Activated naive CD4-positive, alpha-beta T cell treated with anti-CD3 and anti-CD28 coated beads, Interleukin-2, amount 50 U/mL, for 24 hours (primary cell): ENCODE measurements around the gene GNAQ.

ENCODE experiments used
- H3K27ac Mint-ChIP-seq: one replicate; pipeline ENCODE4 v1.8.0; 2021; ENCODE audit warnings: mild to moderate bottlenecking, mixed read lengths
- H3K27me3 Mint-ChIP-seq: one replicate; pipeline ENCODE4 v1.8.0; 2021; ENCODE audit warnings: mixed read lengths
- H3K36me3 Mint-ChIP-seq: one replicate; pipeline ENCODE4 v1.8.0; 2021; ENCODE audit warnings: mixed read lengths
- H3K4me1 Mint-ChIP-seq: one replicate; pipeline ENCODE4 v1.8.0; 2021; ENCODE audit warnings: mixed read lengths
- H3K4me3 Mint-ChIP-seq: one replicate; pipeline ENCODE4 v1.8.0; 2021; ENCODE audit warnings: mild to moderate bottlenecking, mixed read lengths
- H3K9me3 Mint-ChIP-seq: one replicate; pipeline ENCODE4 v1.8.0; 2021; ENCODE audit warnings: mixed read lengths

Gene GNAQ

DNA sequence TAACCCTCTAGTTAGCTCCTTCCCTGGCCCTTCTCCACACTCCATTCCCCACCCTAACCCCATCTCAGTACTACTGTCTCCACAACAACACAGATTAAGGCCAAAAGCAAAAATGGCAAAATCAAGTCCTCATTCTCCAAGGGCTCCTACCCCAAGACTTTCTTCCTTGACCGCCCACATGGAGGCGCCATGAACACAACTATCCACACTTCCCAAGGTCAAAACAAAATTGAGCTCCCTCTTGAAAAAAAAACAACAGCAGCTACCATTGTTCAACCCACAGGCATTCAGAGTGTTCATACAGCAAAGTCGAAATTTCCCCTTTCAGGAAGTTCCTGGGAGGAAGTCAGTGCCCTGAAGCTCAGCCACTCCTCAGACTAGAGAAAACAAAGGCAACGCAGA, 54.4 kb downstream of the GNAQ start:
- Mint-ChIP-seq H3K4me1 (peaks cover 61% of the 10 kb centered on the region), H3K4me3 (peak overlapping the region; percentile 2), H3K27me3 (no peaks in the 10 kb centered on the region), H3K9me3 (no peaks in the 10 kb centered on the region), H3K27ac (peak overlapping the region; percentile 48), H3K36me3 (no peaks in the 10 kb centered on the region)

DNA sequence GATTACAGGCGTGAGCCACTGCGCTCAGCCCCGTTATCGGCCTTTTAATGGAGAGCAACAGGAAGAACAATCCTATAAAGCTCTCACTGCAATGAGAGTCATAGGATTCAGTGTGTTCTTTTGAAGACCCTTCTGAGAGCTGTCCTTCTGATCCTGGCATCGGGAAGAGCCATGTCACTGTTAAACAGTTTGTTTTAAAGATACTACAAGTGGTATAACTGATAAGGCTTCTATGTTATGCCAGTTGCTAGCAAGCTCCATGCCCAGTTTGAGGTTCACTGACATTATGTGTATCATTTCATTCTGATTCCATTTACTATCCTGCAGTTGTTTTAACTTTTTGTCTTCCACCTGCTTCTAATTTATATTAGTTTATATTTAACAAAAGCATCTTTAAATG, 55.8 kb downstream of the GNAQ start:
- Mint-ChIP-seq H3K36me3 (peaks cover 3% of the 10 kb centered on the region), H3K27me3 (no peaks in the 10 kb centered on the region), H3K9me3 (no peaks in the 10 kb centered on the region), H3K4me1 (peaks cover 52% of the 10 kb centered on the region), H3K4me3 (no peak overlapping the region), H3K27ac (no peak overlapping the region)

DNA sequence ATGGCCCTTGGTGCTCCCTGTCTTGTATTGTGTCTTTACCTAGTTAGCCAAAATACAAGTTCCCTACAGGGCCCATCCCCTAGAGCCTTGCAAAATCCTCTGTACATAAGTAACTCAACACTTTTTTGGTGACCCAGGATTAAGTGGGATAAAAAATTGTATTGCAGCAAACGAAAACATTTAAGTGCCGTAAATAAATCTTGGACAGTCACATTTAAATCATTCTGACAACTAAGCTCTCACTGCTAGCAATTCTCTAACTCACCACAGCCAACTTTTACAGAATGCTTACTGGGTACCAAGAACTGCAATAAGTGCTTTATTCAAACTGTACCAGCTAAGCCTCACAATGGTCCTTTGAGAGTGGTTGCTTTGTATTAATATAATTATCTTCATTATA, 56.6 kb downstream of the GNAQ start:
- Mint-ChIP-seq H3K4me1 (peaks cover 52% of the 10 kb centered on the region), H3K4me3 (no peak overlapping the region)

DNA sequence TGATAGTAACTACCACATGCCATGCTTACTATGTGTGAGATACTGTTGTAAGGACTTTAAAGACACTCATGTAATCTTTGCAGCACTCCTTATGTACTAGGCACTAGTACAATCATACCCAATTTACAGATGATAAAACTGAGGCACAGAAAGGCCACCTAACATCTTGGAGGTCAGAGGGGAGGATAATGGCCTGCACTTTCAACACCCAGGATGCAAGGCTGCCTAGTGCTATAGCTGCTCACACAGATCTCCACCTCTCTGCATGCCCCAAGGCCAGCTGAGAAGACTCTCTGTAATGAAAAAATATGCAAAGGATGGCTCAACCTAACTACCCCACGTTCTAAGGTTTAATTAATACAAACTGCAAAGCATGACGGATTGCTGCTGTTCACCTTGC, 57.2 kb downstream of the GNAQ start:
- Mint-ChIP-seq H3K9me3 (peaks cover 6% of the 10 kb centered on the region), H3K27me3 (no peaks in the 10 kb centered on the region), H3K4me3 (no peak overlapping the region), H3K27ac (no peak overlapping the region), H3K4me1 (peaks cover 52% of the 10 kb centered on the region), H3K36me3 (peaks cover 10% of the 10 kb centered on the region)

More for the DNA sequence above, 56.6 kb downstream of the GNAQ start:
- Mint-ChIP-seq H3K9me3 (peaks cover 6% of the 10 kb centered on the region), H3K36me3 (peaks cover 10% of the 10 kb centered on the region), H3K27me3 (no peaks in the 10 kb centered on the region), H3K27ac (no peak overlapping the region)

DNA sequence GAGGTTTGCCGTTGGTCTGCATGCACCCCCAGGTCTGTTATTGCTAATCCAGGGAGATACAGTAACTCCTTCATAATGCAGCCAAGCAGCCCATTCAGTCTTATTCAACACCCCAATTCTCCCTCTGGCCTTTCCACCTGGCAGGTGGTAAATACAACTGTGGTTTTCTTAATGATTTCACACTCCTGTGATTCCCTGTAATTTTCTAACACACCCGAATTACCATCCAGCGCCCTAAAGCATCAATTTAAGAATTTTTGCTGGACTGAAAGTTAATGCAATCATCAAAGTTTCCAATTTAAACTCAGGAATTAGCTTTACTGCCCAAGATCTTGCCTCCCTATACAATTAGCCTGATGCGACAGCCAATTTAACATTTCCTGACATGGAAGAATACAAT, 62.5 kb downstream of the GNAQ start:
- Mint-ChIP-seq H3K4me1 (peaks cover 70% of the 10 kb centered on the region), H3K36me3 (peaks cover 18% of the 10 kb centered on the region), H3K27ac (no peak overlapping the region)

DNA sequence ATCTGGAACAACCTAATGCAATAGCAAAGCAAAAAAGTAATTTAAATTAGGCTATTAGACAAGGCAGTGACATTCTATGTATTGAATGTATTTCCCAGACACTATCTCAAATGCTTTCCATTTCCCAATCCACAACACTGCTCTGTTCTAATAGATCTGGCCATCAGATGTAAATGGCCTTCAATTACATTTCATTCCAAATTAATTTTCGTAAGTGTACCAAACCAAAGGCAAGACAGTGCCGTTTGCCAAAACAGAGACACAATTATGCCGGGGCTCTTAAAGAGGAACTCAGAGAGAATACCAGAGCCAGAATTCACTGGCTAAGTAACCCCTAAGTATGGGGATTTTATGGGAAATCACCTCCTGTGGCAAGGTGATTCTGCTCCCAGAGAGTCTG, 63.1 kb downstream of the GNAQ start:
- H3K4me3 Mint-ChIP-seq = no peak overlapping the region
- H3K27ac Mint-ChIP-seq = no peak overlapping the region
- peaks cover 18% of the 10 kb centered on the region for H3K36me3 Mint-ChIP-seq
- H3K27me3 Mint-ChIP-seq = no peaks in the 10 kb centered on the region
- H3K9me3 Mint-ChIP-seq = peaks cover 6% of the 10 kb centered on the region
- peaks cover 72% of the 10 kb centered on the region for H3K4me1 Mint-ChIP-seq

More for the DNA sequence above, 62.5 kb downstream of the GNAQ start:
- Mint-ChIP-seq H3K27me3 (no peaks in the 10 kb centered on the region), H3K9me3 (peaks cover 6% of the 10 kb centered on the region), H3K4me3 (no peak overlapping the region)

DNA sequence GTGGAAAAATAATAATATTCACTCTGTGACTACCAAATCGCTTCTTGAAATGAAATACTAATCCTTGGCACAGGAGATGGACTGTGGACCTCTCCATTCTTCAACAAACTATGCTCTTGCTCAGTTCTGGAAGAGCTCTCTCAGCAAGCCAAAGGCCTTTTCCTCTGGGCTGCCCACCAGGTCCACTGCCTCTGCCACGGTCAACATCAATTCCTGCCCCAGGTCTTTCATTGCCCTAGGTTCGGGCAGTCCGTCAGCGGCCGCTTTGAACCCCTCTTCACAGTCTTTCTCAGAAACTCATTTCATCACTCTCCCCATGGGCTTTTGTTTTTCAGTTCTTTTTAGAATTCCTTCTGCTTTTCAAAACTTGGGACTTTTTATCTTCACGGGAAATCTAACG, 64.9 kb downstream of the GNAQ start:
- Mint-ChIP-seq H3K4me1 (peaks cover 83% of the 10 kb centered on the region), H3K27ac (no peak overlapping the region), H3K36me3 (peaks cover 18% of the 10 kb centered on the region)

DNA sequence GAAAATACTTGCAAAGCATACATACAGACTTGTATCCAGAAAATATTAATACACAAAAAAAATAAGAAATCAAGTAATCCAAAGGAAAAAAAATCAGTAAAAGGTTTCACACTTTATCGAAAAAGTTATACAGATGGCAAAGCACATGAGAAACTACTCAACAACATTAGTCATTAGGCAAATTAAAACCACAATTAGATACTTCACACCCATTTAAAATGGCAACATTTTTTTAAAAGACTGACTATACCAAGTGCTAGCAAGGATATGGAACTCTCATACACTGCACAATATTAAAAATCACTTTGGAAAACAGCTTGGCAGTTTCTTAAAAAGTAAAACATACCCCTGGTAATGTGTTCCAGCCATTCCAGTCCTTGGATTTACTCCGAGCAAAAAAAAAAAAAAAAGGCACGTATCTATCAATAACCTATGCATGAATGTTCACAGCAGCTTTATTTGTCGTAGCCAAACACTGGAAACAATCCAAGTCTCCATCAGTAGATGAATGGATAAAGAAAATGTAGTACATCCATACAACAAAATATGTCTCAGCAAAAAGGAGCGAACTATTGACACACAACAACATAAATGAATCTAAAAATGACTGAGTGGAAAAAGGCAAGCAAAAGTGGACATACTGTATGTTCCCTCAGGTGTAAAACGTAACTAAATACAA, 66.0 kb downstream of the GNAQ start:
- Mint-ChIP-seq H3K27me3 (no peaks in the 10 kb centered on the region), H3K36me3 (peaks cover 13% of the 10 kb centered on the region), H3K4me3 (no peak overlapping the region), H3K27ac (no peak overlapping the region), H3K9me3 (peaks cover 4% of the 10 kb centered on the region), H3K4me1 (peaks cover 84% of the 10 kb centered on the region)

More for the DNA sequence above, 64.9 kb downstream of the GNAQ start:
- Mint-ChIP-seq H3K27me3 (no peaks in the 10 kb centered on the region), H3K9me3 (peaks cover 6% of the 10 kb centered on the region), H3K4me3 (no peak overlapping the region)

DNA sequence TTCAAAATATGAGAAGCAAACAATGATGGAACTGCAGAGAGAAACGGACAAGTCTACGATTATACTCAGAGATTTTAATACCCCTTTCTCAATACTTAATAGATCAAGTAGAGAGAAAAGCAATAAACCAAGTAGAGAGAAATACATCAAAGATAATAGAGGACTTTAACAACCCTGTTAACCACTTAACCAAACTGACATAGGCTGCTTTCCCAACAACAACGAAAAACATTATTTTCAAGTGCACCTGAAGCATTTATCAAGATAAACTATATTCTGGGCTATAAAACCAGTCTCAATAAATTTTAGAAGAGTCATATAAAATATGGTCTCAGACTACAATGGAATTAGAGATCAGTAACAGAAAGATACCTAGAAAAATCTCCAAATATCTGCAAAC, 67.4 kb downstream of the GNAQ start:
- Mint-ChIP-seq H3K36me3 (peaks cover 7% of the 10 kb centered on the region), H3K27me3 (no peaks in the 10 kb centered on the region), H3K9me3 (no peaks in the 10 kb centered on the region), H3K27ac (no peak overlapping the region), H3K4me3 (no peak overlapping the region), H3K4me1 (peaks cover 78% of the 10 kb centered on the region)

DNA sequence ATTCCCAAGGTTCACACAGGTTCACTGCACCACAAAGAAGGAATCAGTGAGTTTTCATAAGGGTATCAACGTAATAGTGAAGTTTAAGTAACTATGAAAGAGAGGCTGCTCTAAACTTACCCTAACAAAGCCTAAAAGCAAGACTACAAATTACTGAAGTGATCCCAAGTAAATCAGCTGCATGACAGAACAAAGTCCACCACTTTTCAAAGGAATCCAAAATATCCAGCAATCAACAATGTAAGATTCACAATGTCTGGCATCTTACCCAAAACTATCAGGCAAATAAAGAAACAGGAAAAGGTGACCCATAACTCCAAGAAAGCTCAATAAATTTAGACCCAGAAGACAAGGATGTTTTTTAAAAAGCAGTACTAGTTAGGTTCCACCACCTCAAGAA, 70.1 kb downstream of the GNAQ start:
- H3K4me1 Mint-ChIP-seq = peaks cover 78% of the 10 kb centered on the region
- H3K9me3 Mint-ChIP-seq = no peaks in the 10 kb centered on the region
- H3K36me3 Mint-ChIP-seq = peaks cover 2% of the 10 kb centered on the region
- no peak overlapping the region for H3K4me3 Mint-ChIP-seq
- no peaks in the 10 kb centered on the region for H3K27me3 Mint-ChIP-seq
- no peak overlapping the region for H3K27ac Mint-ChIP-seq

DNA sequence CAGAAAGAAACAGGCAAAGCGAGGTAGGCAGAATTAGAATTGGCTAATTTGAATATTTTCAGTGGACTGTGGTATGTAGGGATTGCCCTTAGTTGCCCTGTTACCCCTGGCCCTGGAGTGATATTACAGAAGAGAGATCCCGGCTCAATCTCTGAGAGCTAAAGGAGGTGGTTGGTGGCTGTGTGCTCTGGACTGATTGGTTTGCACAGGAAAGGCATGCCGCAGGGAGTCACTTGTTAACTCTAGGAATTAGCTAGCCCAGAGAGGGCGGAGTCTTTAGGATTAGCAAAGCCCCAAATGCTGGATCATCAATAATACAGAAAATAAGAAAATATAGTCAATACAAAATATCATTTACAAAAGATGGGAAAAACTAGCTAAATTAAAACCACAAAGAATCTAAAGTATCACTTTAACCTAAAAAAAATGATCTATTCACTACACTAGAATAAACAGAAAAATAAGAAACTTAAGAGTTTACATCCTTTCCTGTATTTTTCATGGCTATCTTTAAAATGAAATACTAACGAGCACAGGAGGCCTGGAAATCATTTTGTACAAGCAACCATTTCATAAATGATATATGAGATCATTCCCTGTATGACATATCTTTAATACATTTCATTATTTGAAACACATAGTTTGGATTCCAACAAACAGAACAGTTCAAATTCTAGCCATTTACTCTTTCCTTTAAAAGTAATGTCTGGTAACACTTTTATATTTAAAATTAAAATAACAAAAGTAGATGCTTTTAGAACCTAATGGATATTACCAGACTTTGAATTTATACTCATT, 71.1 kb downstream of the GNAQ start:
- H3K4me3 Mint-ChIP-seq = no peak overlapping the region
- no peaks in the 10 kb centered on the region for H3K27me3 Mint-ChIP-seq
- no peaks in the 10 kb centered on the region for H3K9me3 Mint-ChIP-seq
- no peak overlapping the region for H3K27ac Mint-ChIP-seq
- peaks cover 71% of the 10 kb centered on the region for H3K4me1 Mint-ChIP-seq
- peaks cover 2% of the 10 kb centered on the region for H3K36me3 Mint-ChIP-seq

DNA sequence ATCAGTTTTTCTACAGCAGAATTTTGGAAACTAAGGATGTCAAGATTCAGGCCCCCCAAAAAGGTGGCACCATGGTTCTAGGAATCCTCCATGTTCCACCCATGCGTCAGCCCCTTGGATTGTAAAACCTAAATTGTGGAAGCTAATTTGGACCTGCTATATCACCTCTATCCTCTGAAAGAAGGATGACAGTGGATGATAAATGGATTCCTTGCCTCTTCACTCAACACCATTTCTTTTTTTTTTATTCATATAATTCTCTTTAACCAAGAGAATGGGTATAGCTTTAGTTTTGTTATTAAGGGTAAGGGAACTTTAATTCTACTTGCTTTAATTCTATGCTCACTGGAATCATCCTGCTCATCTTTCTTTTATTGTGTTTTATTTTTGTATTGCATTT, 71.8 kb downstream of the GNAQ start:
- Mint-ChIP-seq H3K27ac (no peak overlapping the region), H3K4me3 (no peak overlapping the region), H3K36me3 (no peaks in the 10 kb centered on the region), H3K9me3 (no peaks in the 10 kb centered on the region), H3K27me3 (no peaks in the 10 kb centered on the region), H3K4me1 (peaks cover 65% of the 10 kb centered on the region)

DNA sequence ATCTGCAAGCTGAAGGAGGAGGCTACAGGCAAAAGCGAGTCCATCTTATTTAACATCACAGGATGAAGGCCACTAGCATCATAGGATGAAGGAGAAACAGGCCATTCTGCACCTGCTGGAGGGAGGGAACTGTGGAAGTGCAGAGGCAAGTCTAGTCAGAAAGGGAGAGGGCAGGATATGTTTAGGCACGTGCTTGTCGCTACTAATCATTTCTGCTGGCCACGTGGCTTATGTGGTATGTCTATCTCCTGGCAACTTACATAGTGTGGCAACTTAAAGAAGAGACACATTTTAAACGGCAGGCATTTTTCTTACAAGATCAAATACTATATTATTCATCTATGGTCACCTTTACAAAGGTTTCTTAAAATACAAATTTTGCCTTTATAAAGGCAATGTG, 74.0 kb downstream of the GNAQ start:
- Mint-ChIP-seq H3K9me3 (no peaks in the 10 kb centered on the region), H3K27ac (no peak overlapping the region), H3K36me3 (no peaks in the 10 kb centered on the region), H3K27me3 (no peaks in the 10 kb centered on the region), H3K4me1 (peaks cover 67% of the 10 kb centered on the region), H3K4me3 (no peak overlapping the region)

DNA sequence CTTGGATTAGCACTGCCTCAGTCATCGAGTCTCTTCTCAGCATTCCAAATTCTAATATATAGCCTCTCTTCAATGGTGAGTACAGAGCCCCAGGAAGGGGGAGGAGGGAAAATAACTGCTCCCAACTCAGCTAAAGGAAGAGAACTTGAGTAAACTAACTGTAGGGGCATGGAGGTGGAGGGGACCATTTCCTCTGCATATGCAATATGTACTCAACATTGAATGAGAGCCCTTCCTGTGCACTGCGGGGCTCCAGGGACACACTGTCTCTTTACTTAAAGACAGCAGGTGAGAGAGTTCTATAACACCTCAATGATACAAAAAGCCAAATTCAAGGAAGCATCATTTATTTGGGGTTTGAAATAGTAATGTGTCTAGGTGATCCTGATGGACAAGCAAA, 75.1 kb downstream of the GNAQ start:
- Mint-ChIP-seq H3K9me3 (no peaks in the 10 kb centered on the region), H3K4me1 (peaks cover 61% of the 10 kb centered on the region), H3K27ac (no peak overlapping the region), H3K4me3 (no peak overlapping the region), H3K27me3 (no peaks in the 10 kb centered on the region), H3K36me3 (peaks cover 2% of the 10 kb centered on the region)

DNA sequence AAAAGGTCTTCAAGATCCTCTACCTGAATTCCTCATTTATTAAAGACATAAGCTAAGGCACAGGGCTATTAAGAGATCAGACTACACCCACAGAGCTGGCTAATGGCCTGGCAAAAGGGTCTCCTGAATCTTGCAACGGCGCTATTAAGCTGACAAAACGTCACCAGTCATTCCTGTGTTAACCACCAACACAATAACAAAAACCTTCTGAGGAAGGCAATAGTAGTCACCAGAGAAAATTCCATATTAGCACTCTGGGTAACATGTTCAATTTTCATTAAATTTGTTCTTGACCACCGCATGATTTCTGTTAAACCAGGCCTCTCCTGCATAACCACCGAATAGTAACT, 77.0 kb downstream of the GNAQ start:
- Mint-ChIP-seq H3K9me3 (no peaks in the 10 kb centered on the region), H3K4me3 (no peak overlapping the region), H3K27ac (no peak overlapping the region), H3K36me3 (peaks cover 2% of the 10 kb centered on the region), H3K27me3 (no peaks in the 10 kb centered on the region), H3K4me1 (peaks cover 61% of the 10 kb centered on the region)

DNA sequence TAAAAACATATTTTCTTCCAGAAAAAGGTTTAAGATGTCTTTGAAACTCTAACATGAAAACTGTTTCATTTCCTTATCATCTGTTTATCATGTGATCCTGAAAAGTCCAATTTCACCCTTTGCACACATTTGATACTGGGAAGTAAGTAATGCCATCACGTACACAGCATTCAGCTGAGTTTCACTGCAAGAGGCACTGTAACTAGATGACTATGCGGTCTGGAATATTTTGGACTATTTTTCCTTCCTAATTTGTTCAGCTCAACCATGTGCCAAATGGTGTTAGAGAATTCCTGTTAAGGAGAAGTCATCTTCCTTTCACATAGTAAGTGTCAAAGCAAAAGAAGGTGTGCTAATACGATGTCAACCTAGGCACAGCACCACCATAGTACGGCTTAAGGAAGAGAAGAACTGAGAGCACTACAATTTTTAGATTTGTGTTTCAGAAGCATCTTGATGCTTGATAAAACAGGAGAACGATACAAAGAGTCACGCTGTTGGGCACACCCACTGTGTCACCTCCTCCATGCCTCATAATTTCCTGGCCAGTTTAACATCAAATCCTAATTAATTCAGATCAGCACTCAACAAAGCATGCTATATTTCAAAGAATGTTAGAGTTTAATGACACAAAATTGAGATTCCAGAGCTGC, 77.5 kb downstream of the GNAQ start:
- Mint-ChIP-seq H3K27ac (no peak overlapping the region), H3K27me3 (no peaks in the 10 kb centered on the region), H3K9me3 (no peaks in the 10 kb centered on the region), H3K36me3 (peaks cover 2% of the 10 kb centered on the region), H3K4me3 (no peak overlapping the region), H3K4me1 (peaks cover 61% of the 10 kb centered on the region)
